ENCODE results near the gene RGS4. TPM values are rescaled to one million over a fixed set of nuclear protein-coding genes. Genes with fewer than 3 reads are reported as not detected.

Gene RGS4
- total RNA-seq, 1 donor from 2014 or later, result 0.43 TPM

GRCh38 chr1:163076446-163076845 is 7.3 kb downstream of the RGS4 start:
- no peak overlapping the region for H3K27ac ChIP-seq
- Mint-ChIP-seq H3K36me3 (no peaks in the 10 kb centered on the region), H3K4me1 (peaks cover 2% of the 10 kb centered on the region), H3K4me3 (no peak overlapping the region), H3K9me3 (no peaks in the 10 kb centered on the region), H3K27ac (no peak overlapping the region), H3K27me3 (ENCODE audit: insufficient read depth, low read depth) (no peaks in the 10 kb centered on the region)
- no peak overlapping the region for H3K4me3 ChIP-seq
- no peak for DNase-seq (ENCODE audit: low spot score)
- no peak overlapping the region for H3K9ac ChIP-seq
- TF ChIP-seq EZH2 (IDR thresholded peaks at IDR 0.05), result no peak
- no peak for TF ChIP-seq EZH2phosphoT487 (IDR thresholded peaks at IDR 0.05)
- no peak for TF ChIP-seq CTCF (IDR thresholded peaks at IDR 0.05)
- H3K4me1 ChIP-seq, result peaks cover 1% of the 10 kb centered on the region
- H4K20me1 ChIP-seq (ENCODE audit: low read depth), result no peaks in the 10 kb centered on the region
- H3K79me2 ChIP-seq (ENCODE audit: low read depth), result no peaks in the 10 kb centered on the region
- H3K9me3 ChIP-seq (ENCODE audit: low read depth), result no peaks in the 10 kb centered on the region
- H3K27me3 ChIP-seq, result no peaks in the 10 kb centered on the region
- no peaks in the 10 kb centered on the region for H3F3A ChIP-seq (ENCODE audit: low read depth)
- H2AFZ ChIP-seq (replicated peaks), result no peak overlapping the region
- H3K4me2 ChIP-seq, result no peak overlapping the region
- H3K36me3 ChIP-seq, result no peaks in the 10 kb centered on the region

- Mint-ChIP-seq H3K27ac (no peak overlapping the region), H3K4me1 (no peaks in the 10 kb centered on the region), H3K4me3 (no peak overlapping the region), H3K27me3 (ENCODE audit: insufficient read depth, low read depth) (no peaks in the 10 kb centered on the region), H3K36me3 (no peaks in the 10 kb centered on the region), H3K9me3 (no peaks in the 10 kb centered on the region)
- H3K27ac ChIP-seq, result no peak overlapping the region
- H3K79me2 ChIP-seq (ENCODE audit: low read depth), result no peaks in the 10 kb centered on the region
- H2AFZ ChIP-seq (replicated peaks), result no peak overlapping the region
- H3K4me2 ChIP-seq, result no peak overlapping the region
- H3F3A ChIP-seq (ENCODE audit: low read depth), result no peaks in the 10 kb centered on the region
- H3K9me3 ChIP-seq (ENCODE audit: low read depth), result no peaks in the 10 kb centered on the region
- DNase-seq (ENCODE audit: low spot score), result no peak
- no peak overlapping the region for H3K9ac ChIP-seq
- no peaks in the 10 kb centered on the region for H3K36me3 ChIP-seq
- no peaks in the 10 kb centered on the region for H3K27me3 ChIP-seq
- H4K20me1 ChIP-seq (ENCODE audit: low read depth), result no peaks in the 10 kb centered on the region
- TF ChIP-seq CTCF (IDR thresholded peaks at IDR 0.05), result no peak
- no peak for TF ChIP-seq EZH2phosphoT487 (IDR thresholded peaks at IDR 0.05)
- no peak for TF ChIP-seq EZH2 (IDR thresholded peaks at IDR 0.05)
- no peak overlapping the region for H3K4me3 ChIP-seq
- no peaks in the 10 kb centered on the region for H3K4me1 ChIP-seq
Observed at GRCh38 chr1:163076981-163077761, 8.0 kb downstream of the RGS4 start.

GRCh38 chr1:163082971-163083370 is 13.8 kb downstream of the RGS4 start:
- Mint-ChIP-seq H3K27ac (no peak overlapping the region), H3K4me1 (no peaks in the 10 kb centered on the region), H3K27me3 (ENCODE audit: insufficient read depth, low read depth) (no peaks in the 10 kb centered on the region), H3K36me3 (no peaks in the 10 kb centered on the region), H3K4me3 (no peak overlapping the region), H3K9me3 (no peaks in the 10 kb centered on the region)
- H3K9ac ChIP-seq, result no peak overlapping the region
- H3K4me3 ChIP-seq, result no peak overlapping the region
- DNase-seq (ENCODE audit: low spot score), result no peak
- no peaks in the 10 kb centered on the region for H4K20me1 ChIP-seq (ENCODE audit: low read depth)
- H3K27me3 ChIP-seq, result no peaks in the 10 kb centered on the region
- H3K27ac ChIP-seq, result no peak overlapping the region
- H3K4me1 ChIP-seq, result no peaks in the 10 kb centered on the region
- TF ChIP-seq EZH2 (IDR thresholded peaks at IDR 0.05) (no peak), CTCF (IDR thresholded peaks at IDR 0.05) (no peak), EZH2phosphoT487 (IDR thresholded peaks at IDR 0.05) (no peak)
- H3K36me3 ChIP-seq, result no peaks in the 10 kb centered on the region
- H3F3A ChIP-seq (ENCODE audit: low read depth), result no peaks in the 10 kb centered on the region
- no peak overlapping the region for H2AFZ ChIP-seq (replicated peaks)
- no peaks in the 10 kb centered on the region for H3K9me3 ChIP-seq (ENCODE audit: low read depth)
- no peaks in the 10 kb centered on the region for H3K79me2 ChIP-seq (ENCODE audit: low read depth)
- no peak overlapping the region for H3K4me2 ChIP-seq

Data from neural progenitor cell (in vitro differentiated cells).